GM12864 (cell line): ENCODE measurements around the gene KRT4.

Experiments used
- DNase-seq: peaks from one replicate; pipeline ENCODE4 v3.0.0-alpha.2; 2011; ENCODE audit warnings: low read depth
- H3K4me3 ChIP-seq: 2 replicates; pipeline ENCODE4 v1.5.1; 2011; ENCODE audit warnings: mild to moderate bottlenecking, low read depth, low read length, control low read depth
- TF ChIP-seq, protein P1 (sequence below): IDR thresholded peaks from 2 replicates; pipeline ENCODE4 v1.5.1; 2011; ENCODE audit warnings: low read depth, mild to moderate bottlenecking, moderate library complexity, low read length, control low read depth, inconsistent platforms; ENCODE audit errors: missing control alignments

Gene KRT4

GRCh38 chr12:52790427-52791270, 23.3 kb downstream of the KRT4 start:
- H3K4me3 ChIP-seq = no peak overlapping the region
- TF ChIP-seq, protein P1, sequence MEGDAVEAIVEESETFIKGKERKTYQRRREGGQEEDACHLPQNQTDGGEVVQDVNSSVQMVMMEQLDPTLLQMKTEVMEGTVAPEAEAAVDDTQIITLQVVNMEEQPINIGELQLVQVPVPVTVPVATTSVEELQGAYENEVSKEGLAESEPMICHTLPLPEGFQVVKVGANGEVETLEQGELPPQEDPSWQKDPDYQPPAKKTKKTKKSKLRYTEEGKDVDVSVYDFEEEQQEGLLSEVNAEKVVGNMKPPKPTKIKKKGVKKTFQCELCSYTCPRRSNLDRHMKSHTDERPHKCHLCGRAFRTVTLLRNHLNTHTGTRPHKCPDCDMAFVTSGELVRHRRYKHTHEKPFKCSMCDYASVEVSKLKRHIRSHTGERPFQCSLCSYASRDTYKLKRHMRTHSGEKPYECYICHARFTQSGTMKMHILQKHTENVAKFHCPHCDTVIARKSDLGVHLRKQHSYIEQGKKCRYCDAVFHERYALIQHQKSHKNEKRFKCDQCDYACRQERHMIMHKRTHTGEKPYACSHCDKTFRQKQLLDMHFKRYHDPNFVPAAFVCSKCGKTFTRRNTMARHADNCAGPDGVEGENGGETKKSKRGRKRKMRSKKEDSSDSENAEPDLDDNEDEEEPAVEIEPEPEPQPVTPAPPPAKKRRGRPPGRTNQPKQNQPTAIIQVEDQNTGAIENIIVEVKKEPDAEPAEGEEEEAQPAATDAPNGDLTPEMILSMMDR = no peak
- no peak for DNase-seq

GRCh38 chr12:52789637-52790426, 24.1 kb downstream of the KRT4 start:
- no peak for DNase-seq
- H3K4me3 ChIP-seq = no peak overlapping the region
- TF ChIP-seq, protein P1 = no peak

GRCh38 chr12:52788876-52789636, 24.9 kb downstream of the KRT4 start:
- no peak overlapping the region for H3K4me3 ChIP-seq
- TF ChIP-seq, protein P1 = no peak
- no peak for DNase-seq

DNA sequence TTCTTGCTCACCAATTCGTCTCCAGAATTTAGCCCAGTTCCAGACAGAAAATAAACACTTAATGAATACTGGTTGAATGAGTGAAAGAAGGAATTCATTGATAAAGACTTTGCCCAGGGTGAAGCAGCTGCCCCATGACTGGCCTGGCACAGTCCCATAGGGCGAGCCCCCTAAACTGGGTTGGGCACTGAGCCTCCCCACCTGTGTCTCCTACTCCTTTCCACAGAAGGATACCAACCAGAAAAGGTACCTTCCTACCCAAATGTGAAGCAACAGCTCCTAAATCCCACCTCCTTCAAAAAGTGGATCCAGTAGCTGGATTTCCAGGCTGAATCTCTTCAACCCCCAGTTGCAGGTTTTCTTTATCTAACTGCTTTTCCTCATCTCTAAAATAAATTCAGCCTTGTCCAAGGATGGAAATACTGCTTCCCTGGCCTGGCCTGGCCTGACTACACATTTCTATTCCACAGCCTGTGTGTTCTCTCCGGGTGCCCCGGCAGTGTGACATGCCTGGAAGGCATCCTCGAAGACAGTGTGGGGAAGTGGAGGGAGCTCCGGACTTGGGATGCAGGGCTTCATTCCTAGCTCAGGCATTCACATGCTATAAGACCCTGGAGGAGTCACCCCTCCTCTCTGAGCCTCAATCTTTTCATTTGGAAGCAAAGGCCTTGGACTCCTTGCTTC, 25.6 kb downstream of the KRT4 start:
- TF ChIP-seq, protein P1 = no peak
- no peak for DNase-seq
- H3K4me3 ChIP-seq = no peak overlapping the region

DNA sequence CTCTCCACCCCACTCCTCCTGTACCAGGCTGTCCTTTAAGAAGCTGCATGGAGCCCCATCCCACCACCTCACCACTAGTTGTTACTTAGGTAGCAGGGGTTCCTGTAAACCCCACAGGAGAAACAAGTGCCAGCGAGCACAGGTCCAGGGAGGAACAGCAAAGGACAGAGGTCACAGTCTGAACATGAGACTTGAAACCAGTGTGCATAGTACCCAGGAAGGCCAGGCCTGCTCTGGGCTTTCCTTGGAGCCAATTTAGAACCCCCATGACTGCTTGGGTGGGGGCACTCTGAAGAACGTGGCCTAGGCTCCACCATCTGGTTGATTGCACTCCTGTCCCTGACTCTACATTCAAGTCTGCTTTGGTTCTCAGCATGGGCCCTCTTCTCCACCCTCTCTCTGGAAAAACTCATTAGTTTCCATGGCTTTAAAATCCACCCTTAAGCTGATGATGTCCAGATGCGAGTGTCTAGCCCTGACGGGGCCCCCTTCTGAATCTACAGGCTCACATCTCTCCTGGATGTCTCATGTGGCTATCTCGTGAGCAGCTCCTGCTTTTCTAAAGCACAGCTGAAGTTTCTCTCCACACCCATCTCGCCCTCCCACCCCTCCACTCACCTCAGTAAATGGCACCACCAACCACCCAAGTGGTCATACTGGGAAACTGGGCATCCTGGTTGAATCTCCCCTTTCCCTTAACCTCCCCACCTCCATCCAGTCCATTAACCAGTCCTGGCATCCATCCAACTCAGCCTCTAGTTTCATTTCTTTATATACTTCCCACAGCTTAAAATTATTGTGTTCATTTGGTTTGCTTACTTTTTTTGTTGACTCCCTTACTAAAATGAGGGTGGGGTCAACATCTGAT, 26.4 kb downstream of the KRT4 start:
- no peak for DNase-seq
- TF ChIP-seq, protein P1 = no peak
- no peak overlapping the region for H3K4me3 ChIP-seq
